NK-92 treated with Interleukin-12 subunit alpha and Interleukin-12 subunit beta, amount 100 ng/mL, for 24 hours (cell line): Measurements from ENCODE around the gene RAB21.
"Not testable (repeated sequence)": the region's sequence is repeated elsewhere in the genome, so short reads cannot be mapped to it uniquely, and the experiment has no call there.

Experiments
- DNase-seq: peaks from one replicate; lab custom pipeline; 2025; lab: John Stamatoyannopoulos, UW

RAB21 gene

GRCh38 chr12:71752891-71753290 is 1.8 kb upstream of the RAB21 start:
- DNase-seq: no peak

GRCh38 chr12:71755146-71755892 is 656 bp downstream of the RAB21 start:
- peak; percentile 31 for DNase-seq

DNA sequence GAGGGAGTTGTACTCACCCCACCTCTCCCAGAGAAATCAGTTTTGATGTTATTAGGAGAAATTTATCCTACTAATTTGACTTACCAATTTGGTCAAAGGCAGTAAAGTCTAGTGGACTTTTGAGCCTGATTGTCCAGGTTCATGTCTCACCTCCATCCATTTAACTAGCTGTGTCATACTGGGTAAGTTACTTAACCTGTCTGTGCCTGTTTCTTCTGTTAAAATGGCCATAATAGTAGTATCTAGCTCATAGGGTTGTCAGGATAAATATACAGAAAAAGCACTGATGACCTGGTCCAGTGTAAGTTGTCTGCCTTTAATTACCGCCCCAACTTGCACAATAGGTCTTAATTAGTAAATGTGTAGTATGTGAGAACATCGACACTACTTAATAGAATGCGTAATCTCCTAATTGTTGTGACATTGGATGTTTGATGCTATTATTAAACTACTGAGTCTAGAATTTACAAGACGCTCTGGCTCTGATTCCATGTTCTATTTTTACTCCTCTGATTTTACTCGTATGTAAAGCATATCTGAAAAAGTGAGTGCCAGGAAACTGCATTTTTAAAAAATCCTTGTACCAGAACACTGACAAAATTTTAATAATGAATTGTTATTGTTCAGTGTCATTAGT is 1.5 kb downstream of the RAB21 start:
- DNase-seq: no peak

DNA sequence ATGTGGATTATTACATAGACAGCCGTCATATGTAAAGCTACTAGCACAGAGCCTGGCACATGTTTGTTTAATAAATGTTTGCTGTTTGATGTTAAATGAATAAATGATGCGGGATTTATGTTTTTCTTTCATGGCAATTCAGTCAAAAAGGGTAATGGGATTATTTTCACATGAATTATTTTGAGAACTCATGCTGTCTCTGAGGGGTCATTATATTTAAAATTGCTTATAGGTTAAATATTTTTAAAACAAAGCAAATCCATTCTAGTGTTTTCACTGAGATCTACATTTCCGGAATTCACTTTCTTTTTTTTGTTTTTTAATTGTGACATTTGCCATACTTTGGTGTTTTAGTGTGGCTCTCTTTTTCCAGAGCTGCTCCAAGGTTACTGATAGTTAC is 5.3 kb downstream of the RAB21 start:
- no peak for DNase-seq

- DNase-seq: no peak
These were observed 5.8 kb downstream of the RAB21 start for GRCh38 chr12:71760471-71760870.

- DNase-seq: not testable (repeated sequence)
These were observed 6.7 kb downstream of the RAB21 start for GRCh38 chr12:71761354-71761753.

DNA sequence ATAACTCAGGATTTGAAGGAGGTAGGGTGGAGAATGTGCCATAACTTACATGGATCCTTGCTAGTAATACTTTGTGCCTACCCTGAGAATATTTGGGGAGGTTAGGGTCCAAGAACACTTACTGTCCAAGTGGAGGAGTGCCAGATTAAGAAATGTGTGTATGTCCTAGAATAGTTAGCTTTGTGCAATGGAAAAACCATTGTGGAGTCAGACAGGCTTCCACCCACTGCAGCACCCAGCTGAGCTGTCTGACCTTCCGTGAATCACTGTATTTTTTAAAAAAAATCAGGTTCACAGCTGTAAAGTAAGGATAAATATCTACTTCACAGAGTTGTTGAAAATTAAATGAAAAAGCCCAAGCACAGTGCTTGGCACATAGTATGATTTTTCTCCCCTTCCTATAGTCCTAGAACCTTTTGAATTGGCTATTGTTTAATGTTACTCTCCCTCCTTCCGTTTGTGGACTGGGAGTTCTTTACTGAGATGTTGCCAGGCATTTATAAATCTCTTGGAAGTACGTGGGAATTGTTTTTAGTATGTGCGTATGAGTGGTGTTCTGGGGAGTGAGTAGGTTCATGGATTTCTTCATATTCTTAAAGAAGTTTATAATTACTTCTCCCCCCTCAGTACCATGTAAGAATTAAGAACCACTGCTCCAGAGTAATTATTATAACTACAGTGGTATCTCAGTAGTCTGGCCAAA is 9.2 kb downstream of the RAB21 start:
- DNase-seq: no peak

- DNase-seq: no peak
These were observed 10.1 kb downstream of the RAB21 start for GRCh38 chr12:71764587-71765321.

DNA sequence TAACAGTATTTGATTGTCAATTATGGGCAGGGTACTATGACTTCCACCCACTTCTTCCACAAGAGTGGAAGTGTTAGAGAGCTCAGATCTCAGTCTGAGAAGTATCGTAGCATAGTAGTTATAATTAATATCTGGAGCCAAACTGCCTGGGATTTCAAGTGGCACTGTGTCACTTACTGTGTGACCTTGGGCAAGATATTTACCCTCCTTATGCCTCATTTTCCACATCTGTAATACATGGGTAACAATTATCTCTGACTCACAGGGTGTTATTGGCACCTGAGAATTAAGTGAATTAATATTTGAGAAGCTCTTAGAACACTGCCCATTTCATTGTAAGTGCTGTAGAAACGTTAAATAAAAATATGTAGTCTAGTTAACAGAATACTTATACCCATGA is 11.5 kb downstream of the RAB21 start:
- DNase-seq: no peak

- DNase-seq: no peak
These were observed 12.5 kb downstream of the RAB21 start for GRCh38 chr12:71767183-71767582.

- DNase-seq: no peak
These were observed 14.2 kb downstream of the RAB21 start for GRCh38 chr12:71768900-71769299.

- no peak for DNase-seq
These were observed 16.4 kb downstream of the RAB21 start for GRCh38 chr12:71771069-71771468.

DNA sequence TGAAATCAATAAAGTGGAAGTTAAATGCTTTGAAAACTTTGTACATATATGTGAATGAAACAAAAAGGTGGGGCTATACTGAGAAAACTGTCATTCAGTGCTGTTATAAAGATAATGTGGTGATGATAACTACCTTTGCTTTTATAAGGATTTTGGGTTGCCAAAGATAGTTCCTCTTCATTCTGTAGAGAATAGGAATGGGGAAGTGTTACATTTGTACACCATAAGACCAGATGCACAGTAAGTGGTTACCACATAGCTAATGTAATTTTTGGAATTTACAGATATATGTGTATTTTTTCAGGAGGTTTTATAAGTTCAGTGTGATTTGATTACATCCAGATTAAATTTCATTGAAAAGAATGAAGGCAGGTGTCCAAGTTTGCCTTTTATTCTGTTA is 18.1 kb downstream of the RAB21 start:
- DNase-seq: no peak

DNA sequence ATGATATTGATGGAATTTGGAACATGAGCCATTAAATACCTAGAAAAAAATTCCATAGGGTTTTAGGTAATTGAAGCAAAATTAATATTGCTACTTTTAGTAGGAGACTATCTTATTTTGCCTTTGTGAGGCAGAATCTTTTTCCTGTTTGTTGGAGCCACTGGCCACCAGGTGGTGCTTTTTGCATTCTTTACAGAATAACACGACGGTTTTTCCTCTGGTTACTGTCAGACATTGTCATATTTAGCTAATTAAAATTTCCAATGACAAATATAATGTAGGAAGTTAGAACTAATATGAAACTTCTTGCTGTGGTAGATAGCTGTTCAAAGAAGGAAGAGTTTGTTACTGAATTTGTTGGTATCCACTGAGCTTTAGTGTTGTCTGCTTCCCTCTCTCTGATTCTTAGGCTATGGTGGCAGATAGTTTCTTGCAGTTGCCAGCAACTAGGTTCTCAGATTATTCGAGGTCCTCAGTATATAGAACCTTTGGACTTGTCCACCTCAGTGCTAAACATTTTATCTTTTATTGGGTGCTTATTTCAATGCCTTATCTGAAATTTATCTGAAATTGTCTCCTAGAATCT is 25.7 kb downstream of the RAB21 start:
- DNase-seq: no peak

GRCh38 chr12:71782017-71782416 is 27.4 kb downstream of the RAB21 start:
- DNase-seq: no peak

DNA sequence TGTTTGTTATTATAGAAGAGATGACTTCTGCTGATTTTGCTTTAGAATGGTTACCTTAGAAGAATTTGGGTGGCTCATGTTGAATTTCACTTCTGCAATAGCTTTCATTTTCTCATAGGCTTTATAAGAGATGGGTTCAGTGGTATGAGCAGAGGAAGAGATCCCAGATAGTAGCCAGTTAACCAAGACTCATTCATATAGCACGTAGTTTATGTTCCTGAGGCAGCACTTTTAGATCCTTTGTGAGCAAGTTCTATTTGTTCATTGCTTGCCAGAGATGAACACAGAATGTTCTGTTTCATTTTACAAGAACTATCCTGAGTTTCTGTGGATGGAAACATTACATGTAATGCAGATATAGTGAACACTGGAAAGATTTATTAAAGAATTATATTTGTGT is 32.2 kb downstream of the RAB21 start:
- DNase-seq: no peak

- no peak for DNase-seq
These were observed 32.9 kb downstream of the RAB21 start for GRCh38 chr12:71787580-71787979.

DNA sequence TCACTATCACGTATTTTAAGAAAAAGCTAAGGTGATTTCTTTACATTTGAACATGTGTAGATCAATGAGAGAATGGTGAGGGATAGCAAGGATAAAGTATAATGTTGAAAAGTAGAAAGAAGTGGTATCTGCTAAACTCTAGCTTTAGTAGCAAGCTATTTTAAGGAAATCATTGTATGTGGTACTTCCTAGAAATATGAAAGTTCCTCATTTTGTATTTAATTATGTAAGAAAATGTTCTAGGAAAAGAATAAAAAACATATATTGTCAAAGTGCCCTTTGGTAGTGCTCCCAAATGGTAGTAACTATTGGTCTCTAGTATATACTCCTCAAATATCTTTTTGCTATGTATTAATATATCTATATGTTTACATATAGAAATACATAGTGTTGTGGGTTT is 35.7 kb downstream of the RAB21 start:
- DNase-seq: no peak

DNA sequence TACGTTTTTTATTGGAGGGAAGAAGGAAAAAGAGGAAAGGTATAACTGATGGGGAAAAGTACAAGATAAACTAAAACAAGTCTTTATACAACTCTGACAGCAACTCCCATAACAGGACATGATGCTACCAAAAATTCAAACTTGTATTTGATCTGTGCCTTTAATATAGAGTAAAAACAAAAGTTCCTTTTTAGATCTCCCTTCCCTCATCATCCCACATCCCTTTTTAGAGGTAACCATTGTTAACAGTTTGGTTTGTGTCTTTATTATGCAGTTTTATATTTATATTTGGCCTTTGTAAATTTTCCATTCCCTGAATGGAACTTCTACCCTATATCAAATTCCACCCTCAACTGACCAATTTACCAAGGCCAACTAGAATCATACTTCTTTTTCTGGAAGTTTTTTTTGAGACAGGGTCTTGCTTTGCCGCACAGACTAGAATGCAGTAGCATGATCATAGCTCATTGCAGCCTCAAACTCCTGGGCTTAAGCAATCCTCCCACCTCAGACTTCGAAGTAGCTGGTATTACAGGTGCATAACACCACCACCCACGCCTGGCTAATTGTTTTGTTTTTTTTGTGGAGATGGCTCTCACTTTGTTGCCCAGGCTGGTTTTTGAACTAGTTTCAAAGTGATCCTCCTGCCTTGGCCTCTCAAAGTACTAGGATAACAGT is 36.9 kb downstream of the RAB21 start:
- no peak for DNase-seq

- DNase-seq: no peak
These were observed 37.9 kb downstream of the RAB21 start for GRCh38 chr12:71792599-71792998.

- no peak for DNase-seq
These were observed 41.2 kb downstream of the RAB21 start for GRCh38 chr12:71795901-71796300.

DNA sequence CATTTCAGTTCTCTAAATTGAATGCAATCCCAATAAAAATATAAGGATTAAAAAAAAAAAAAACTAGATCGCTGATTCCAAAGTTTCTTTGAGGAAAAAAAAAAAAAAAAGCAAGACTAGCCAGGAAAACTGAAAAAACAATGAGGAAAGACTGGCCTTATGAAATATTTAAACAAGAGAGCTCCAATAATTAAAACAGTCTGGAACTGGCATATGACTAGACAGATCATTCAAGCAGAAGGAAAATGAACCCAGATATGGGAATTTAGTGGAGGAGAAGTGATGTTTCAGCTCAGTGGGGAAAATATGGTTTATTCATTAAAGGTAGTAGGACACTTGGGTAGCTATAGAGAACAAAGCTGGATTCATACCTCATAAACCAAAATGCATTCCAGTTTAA is 42.9 kb downstream of the RAB21 start:
- DNase-seq: no peak
